ENCODE measurements around the gene TMCC1.
"Not testable (repeated sequence)": the region's sequence is repeated elsewhere in the genome, so short reads cannot be mapped to it uniquely, and the experiment has no call there.

The TMCC1 gene

GRCh38 chr3:129673012-129673411, 220.5 kb downstream of the TMCC1 start:
- DNase-seq: no peak

DNA sequence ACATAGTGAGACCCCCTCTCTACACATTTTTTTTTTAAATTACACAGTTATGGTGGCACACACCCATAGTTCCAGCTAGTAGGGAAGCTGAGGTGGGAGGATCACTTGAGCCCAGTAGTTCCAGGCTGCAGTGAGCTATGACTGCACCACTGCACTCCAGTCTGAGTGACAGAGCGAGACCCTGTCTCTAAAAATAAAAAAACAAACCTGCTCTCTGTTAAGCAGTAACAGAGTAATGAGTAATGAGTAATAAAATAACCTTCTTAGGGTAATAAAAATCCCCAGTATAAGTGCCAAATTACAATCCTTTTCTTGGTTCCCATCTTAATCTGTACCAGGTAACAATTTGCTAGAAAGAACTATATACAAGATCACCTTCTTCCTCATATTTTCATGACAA, 221.1 kb downstream of the TMCC1 start:
- DNase-seq: no peak

GRCh38 chr3:129665024-129665768, 228.3 kb downstream of the TMCC1 start:
- no peak for DNase-seq

GRCh38 chr3:129663930-129664646, 229.4 kb downstream of the TMCC1 start:
- no peak for DNase-seq

GRCh38 chr3:129663045-129663446, 230.5 kb downstream of the TMCC1 start:
- no peak for DNase-seq

GRCh38 chr3:129662191-129662608, 231.3 kb downstream of the TMCC1 start:
- DNase-seq: no peak

DNA sequence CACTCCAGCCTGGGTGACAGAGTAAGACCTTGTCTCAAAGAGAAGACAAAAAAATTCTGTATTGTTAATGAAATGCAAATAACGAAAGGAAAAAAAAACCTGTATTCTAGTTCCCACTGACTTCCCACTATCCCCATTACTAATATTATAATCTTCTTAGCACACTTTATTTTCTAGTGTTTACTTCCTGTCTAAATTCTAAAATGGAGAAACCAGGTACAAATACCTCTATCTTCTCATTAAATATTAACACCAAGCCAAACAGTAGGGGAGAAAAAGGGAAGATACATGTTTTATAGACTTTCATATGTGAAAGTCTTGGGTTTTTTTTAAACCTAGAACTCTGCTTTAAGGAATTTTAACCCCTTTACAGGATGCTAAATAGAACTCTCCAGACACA, 231.7 kb downstream of the TMCC1 start:
- DNase-seq: no peak

DNA sequence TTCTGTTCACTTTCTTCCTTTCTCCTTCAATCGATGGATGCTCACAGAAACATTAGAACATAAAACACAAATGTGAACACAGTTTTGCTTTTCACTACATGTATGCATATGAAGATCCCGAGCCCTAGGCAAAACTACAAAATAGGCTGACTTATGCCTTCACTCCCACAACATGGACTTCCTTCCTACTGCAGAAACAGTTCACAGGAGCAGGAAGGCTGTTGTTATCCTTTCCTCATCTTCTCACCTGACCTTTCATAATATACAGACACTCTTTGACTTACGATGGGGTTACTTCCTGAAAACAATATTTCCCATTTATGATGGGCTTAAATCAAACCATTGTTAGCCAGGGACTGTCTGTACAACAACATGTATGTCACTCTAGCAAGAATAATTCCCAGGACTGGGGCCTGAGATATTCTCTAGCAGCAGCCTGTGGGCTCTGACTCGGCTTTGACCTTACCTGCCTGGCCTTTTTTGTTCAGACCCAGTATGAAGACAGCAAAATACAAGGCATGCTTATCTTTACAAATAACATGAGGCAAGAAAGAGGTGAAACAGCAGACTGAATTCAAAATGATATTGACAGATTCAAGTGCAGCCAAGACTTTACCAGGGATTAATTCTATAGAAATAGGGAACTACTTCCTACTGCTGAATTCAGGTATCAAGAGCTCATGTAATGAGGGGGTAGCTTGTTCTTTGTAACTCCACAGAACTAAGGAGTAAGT, 235.2 kb downstream of the TMCC1 start:
- no peak for DNase-seq

- no peak for DNase-seq
Measured at GRCh38 chr3:129657261-129658046, 236.1 kb downstream of the TMCC1 start.

DNA sequence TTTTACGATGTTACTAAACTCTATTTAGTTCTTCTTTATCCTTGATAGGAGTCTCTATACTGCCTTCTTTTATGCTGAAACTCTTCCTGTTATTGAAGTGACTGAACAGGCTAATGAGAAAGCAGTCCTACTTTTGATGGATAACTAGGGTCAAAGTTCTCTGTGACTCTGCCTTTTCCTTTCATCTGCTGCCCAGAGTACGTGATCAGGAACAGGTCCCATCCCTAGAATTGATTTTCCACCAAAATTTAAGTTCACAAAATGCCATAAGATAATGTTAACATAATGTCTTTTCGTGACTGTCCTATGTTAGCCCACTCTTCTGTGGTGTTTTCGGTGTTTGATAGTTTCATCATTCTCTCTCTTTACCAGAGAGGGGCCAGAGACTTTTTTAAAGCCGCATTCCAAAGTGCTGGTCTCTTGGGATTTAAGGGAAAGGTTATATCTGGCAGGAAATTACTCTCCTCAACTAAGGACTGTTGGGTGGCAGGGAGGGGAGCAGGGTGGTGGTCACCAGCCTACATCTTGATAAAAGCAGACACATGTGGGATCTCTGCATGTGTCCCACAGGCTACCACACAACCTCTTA, 236.8 kb downstream of the TMCC1 start:
- DNase-seq: no peak

DNA sequence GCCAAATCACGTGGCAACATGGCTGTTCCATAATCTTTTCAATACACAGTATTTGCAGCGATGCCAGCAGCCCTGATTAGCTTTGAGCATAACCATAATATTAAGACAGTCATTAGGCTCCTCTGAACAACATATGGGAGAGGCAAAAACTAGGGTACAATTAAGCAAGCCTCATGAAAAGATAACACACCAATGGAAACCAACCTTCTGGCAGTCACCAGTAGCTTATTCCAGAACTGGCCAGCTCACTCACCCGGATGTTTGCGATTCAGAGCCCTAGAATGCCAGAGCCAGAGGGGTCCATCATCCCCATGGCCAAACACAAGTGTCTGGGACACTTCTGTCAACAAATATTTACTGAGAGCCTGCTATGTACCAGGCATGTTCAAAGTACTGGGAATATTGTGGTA, 238.2 kb downstream of the TMCC1 start:
- DNase-seq: no peak

- no peak for DNase-seq
Measured at GRCh38 chr3:129654131-129654530, 239.4 kb downstream of the TMCC1 start.

DNA sequence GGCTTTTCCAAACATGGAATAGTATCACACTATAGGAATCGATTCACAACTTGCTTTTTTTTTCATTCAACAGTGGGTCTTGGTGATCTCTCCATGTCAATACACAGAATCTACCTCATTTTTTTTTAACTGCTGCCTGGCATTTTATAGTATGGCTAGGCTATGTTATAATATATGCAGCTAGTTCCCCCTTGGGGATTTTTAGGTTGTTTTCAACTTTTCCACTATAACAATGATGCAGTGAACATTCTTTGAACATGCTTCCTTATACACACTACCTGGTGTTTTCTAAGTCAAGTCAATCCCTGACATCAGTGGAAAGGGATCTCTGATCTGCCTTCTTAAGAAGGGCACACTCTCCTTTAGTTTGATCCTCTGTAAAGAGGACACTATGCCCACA, 240.5 kb downstream of the TMCC1 start:
- DNase-seq: no peak

DNA sequence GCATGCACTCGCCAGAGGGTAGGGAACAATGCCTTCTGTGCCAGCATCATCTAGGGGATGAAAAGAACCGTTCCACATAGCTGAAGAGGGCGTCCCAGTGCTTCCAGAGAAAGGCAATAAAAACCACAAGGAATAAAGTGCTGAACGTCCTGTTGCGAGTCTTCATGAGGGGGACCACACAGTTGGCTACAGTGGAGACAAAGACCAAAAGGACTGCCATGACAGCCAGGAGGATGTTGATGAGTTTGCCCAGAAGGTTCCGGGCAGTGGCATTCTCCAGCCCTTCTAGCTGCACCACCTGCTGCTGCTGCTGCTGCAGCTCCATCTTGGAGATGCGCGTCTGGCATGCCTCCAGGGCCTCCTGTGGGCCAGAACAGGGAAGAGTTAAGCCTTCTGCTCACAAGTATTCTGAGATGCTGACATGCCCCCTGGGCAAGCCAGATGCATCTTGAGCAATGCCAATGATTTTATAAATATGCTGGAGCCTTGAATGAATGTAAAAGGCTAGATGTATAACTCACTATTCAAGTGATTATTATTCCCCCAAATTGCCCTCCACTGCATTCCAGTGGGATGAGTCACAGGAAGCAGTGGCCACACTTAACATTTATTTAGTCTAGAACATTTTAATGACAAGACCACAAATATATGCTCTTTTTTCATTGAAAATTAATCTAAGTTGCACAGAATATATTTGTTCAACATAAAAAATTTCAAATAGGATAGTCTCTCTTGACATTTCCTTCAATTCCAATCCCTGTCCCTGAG, 241.9 kb downstream of the TMCC1 start:
- DNase-seq: no peak

- peak; percentile 29 for DNase-seq
Measured at GRCh38 chr3:129650256-129650872, 243.1 kb downstream of the TMCC1 start.

DNA sequence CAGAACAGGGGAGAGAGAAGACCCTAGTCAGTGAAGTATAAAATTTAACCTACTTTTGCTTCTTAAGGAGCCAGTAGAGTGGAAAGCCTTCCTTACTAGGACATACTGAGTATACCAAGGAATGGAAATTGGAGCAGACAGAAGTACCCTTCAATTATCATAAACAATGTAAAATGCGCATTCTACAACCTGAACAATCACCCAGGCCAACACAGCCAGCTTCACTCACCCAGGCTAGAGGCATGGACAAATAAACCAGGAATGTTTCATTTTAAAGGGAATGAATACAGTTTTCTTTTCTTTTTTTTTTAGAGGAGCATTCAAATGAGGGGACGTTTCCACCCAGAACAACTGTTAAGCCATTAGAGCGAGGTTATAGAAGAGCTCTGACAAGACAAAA, 245.1 kb downstream of the TMCC1 start:
- DNase-seq: no peak

DNA sequence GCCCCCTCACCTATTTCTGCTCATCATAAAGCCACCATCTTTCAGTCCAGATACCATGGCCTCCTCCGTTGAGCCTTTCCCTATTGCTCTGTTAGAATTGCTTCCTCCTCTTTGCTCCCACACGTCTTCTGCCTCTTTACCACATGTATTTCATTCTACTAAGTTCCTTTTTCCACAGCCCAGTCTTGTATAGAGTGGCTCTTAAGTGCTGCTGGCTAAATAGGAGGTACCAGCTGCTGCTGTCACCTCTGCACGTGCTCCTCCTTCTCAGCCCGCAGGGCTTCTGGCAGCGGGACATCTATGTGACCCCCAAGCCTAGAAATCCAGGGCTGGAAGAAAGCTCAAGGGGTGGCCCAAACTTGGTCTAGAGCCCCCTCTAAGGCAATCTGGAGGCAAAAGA, 248.2 kb downstream of the TMCC1 start:
- no peak for DNase-seq

DNA sequence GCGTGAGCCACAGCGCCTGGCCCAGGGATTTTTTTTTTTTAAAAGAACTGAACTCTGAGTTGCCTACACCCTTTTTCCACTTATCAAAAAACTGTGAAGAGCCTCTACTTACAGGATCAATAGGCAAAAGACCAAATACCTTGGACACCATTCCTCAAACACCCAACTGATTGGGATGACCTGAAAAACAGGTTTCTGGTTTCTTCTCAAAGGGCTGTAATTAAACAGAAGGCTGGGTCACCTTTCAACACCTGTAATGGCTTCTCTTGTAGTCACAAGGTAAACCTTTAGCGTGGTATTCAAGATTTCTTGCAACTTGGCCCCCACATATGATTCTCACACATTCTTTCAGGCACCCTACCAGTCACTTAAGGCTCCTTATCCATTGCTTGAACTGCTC, 248.7 kb downstream of the TMCC1 start:
- DNase-seq: no peak

- not testable (repeated sequence) for DNase-seq
Measured at GRCh38 chr3:129641567-129642260, 251.8 kb downstream of the TMCC1 start.

DNA sequence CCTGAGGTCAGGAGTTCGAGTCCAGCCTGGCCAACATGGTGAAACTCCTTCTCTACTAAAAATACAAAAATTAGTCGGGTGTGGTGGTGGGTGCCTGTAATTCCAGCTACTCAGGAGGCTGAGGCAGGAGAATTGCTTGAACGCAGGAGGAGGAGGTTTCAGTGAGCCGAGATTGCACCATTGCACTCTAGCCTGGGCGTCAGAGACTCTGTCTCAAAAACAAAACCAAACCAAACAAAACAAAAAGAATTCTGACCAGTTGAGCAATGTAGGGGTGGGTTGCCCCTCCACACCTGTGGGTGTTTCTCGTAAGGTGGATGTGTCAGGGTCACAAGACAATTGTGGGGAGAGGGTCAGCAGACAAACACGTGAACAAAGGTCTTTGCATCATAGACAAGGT, 252.5 kb downstream of the TMCC1 start:
- not testable (repeated sequence) for DNase-seq

DNA sequence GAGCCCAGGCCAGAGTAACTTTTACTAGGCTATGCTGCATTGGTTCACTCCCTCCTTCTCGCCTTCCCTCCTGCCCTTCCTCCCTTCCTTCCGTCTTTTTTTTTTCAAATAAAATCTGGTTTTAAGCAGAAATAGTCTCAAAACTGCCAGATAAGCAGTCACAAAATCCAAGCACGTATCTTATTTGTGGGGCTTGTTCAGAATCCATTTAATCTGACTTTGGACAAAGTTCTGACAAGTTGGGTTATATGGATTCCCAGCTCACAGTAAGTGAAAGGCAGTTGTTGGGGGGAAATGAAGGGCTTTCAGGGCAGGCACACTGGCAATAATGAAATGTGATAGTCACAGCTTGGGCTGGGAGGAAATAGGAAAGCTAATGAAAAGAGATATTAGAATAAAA, 255.0 kb downstream of the TMCC1 start:
- DNase-seq: no peak

Data from NK-92 treated with Interleukin-12 subunit alpha and Interleukin-12 subunit beta, amount 100 ng/mL, for 24 hours (cell line).